Measurements from ENCODE around the gene TM9SF4.

The TM9SF4 gene

GRCh38 chr20:32208499-32209154, 99.1 kb downstream of the TM9SF4 start:
- FAIRE-seq = no peak

DNA sequence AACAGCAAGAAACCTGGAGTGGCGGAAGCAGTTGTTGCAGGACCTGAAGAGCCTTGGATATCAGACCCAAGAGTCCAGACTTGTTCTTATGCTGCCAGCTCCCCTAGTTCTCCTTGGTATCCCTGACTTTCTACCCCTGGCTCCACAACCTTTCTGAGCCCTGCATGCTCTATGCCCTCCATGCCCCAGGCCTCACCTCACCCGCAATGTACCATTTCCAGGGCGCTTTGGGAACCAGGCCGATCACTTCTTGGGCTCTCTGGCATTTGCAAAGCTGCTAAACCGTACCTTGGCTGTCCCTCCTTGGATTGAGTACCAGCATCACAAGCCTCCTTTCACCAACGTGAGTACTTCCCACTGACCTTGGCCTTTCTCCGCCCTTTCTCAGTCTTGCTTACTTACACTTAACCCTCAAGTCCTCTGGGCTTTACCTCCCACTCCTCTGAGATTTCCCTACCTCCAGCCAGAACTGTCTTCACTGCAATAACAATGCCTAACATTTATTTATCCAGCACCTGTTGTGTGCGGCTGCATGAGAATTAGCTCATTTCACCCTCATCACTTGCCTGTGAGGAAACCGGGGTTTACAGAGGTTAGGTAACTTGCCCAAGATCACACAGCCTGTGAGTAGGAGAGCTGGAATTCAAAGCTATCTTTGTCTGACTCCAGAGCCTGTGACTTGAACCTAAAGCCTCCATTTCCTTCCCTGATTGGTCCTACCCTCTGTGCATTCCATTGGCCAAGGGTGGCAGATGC, 100.5 kb downstream of the TM9SF4 start:
- no peak for FAIRE-seq

DNA sequence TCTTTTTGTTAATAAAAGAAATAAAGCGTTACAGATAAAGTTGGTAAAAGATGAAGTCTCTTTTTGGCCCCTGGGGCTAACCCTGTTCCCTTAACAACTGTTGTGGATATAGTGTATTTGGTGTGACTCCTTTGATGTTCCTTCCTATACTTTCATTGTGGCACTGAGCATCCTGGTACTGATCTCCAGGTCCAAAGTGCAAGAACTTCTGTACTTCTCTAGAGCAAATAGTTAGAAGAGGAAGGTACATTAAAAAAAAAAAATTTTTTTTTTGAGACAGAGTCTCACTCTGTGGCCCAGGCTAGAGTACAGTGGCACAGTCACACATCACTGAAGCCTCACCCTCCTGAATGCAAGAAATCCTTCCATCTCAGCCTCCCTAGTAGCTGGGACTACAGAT, 104.4 kb downstream of the TM9SF4 start:
- FAIRE-seq = no peak

DNA sequence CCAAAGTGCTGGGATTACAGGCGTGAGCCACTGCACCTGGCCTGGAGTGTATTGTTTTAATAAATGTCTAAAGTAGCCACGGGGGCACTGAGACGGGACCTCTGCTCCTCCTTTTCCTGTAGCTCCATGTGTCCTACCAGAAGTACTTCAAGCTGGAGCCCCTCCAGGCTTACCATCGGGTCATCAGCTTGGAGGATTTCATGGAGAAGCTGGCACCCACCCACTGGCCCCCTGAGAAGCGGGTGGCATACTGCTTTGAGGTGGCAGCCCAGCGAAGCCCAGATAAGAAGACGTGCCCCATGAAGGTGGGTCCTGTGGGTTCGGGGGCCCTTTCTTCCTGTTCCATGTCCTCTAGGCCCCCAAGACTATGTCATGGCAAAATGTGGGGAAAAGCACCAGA, 105.6 kb downstream of the TM9SF4 start:
- no peak for FAIRE-seq

DNA sequence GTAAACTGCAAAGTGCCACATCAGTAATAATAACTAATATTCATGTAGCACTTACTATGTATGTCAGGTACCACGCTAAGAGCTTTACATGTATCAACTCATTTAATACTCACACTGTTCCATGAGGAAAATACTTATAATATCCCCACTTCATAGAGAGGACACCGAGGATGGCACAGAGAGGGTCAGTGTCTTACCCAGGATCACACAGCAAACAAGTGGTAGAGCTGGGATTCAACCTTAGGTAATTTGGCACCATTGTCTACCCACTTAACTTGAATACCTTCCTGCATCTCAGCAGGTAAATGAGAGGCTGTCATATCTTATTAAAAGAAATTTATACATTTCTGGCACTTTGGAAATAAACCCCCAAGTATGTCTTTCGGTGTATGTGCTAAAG, 106.2 kb downstream of the TM9SF4 start:
- no peak for FAIRE-seq

DNA sequence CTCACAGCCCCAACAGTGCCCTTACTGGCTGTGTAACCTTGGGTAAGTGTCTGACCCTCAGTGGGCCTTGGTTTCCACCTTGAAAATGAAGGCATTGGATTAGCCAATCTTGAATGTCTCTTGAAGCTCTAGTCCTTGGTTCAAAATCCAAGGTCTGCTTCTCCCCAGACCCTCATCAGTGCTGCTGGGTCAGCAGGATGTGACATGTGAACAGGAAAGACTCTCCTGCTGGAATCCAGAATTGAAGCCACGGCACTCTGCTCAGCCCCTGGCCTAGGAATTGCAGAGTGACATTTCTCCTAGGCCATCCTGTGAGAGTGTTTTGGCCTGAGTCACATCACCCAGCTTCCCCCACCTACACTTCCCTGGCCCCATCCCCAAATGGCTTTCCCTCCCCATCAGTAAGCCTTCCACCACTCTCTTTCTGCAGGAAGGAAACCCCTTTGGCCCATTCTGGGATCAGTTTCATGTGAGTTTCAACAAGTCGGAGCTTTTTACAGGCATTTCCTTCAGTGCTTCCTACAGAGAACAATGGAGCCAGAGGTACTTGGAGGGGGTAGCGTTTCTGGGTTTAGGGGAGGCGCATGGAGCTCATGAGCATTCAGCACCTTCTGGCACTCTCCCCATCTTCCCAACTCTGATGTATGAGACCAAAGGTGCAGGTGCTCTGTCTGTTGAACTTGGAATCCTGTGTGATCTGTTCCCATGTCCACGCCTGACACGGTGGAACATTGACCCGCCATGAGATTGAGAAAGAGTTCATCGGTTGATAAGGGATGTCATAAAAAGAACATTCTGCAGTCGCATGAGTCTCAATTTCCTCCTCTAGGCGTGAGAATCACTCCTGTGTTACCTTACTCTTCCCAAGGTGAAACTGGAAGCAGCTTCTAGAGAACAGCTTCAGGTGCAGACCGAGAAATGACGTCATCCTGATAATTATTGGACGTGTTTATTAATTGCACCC, 106.9 kb downstream of the TM9SF4 start:
- FAIRE-seq = no peak
